Stimulated activated CD4-positive, alpha-beta T cell treated with anti-CD3 and anti-CD28 coated beads, TNF-alpha, amount 100 ng/mL, for 48 hours (primary cell): ENCODE results near the gene SLC38A4.
"Not testable (repeated sequence)": the region's sequence is repeated elsewhere in the genome, so short reads cannot be mapped to it uniquely, and the experiment has no call there.

ENCODE experiments used
- DNase-seq, 3 donors: peaks; one replicate each; pipeline ENCODE4 v3.0.0-alpha.2; 2020; ENCODE audit warnings: low read depth in 3 of 3

The SLC38A4 gene

GRCh38 chr12:46775796-46776195 lies 50.0 kb downstream of the SLC38A4 start:
- no peak for DNase-seq

GRCh38 chr12:46774322-46774633 lies 51.5 kb downstream of the SLC38A4 start:
- no peak for DNase-seq

GRCh38 chr12:46773586-46774321 lies 52.0 kb downstream of the SLC38A4 start:
- no peak for DNase-seq

- no peak for DNase-seq
Observed at GRCh38 chr12:46771268-46771827, 54.4 kb downstream of the SLC38A4 start.

- DNase-seq = no peak
Observed at GRCh38 chr12:46770501-46771183, 55.2 kb downstream of the SLC38A4 start.

GRCh38 chr12:46764005-46764404 lies 61.8 kb downstream of the SLC38A4 start:
- no peak for DNase-seq

GRCh38 chr12:46763230-46763629 lies 62.6 kb downstream of the SLC38A4 start:
- no peak for DNase-seq

- no peak for DNase-seq
Observed at GRCh38 chr12:46754550-46754949, 71.2 kb downstream of the SLC38A4 start.

GRCh38 chr12:46752396-46752795 lies 73.4 kb downstream of the SLC38A4 start:
- no peak for DNase-seq

GRCh38 chr12:46751173-46751572 lies 74.6 kb downstream of the SLC38A4 start:
- no peak for DNase-seq

GRCh38 chr12:46749322-46749721 lies 76.5 kb downstream of the SLC38A4 start:
- no peak for DNase-seq

- no peak for DNase-seq
Observed at GRCh38 chr12:46744283-46744682, 81.5 kb downstream of the SLC38A4 start.

GRCh38 chr12:46743456-46743855 lies 82.3 kb downstream of the SLC38A4 start:
- DNase-seq = no peak

- not testable (repeated sequence) for DNase-seq
Observed at GRCh38 chr12:46742271-46742670, 83.5 kb downstream of the SLC38A4 start.

GRCh38 chr12:46725332-46725731 lies 100.5 kb downstream of the SLC38A4 start:
- DNase-seq = no peak

- no peak for DNase-seq
Observed at GRCh38 chr12:46723629-46724419, 102.0 kb downstream of the SLC38A4 start.

- no peak for DNase-seq
Observed at GRCh38 chr12:46722394-46723185, 103.2 kb downstream of the SLC38A4 start.

- no peak for DNase-seq
Observed at GRCh38 chr12:46718495-46718894, 107.3 kb downstream of the SLC38A4 start.

- DNase-seq = no peak
Observed at GRCh38 chr12:46717868-46718267, 107.9 kb downstream of the SLC38A4 start.

GRCh38 chr12:46717159-46717558 lies 108.6 kb downstream of the SLC38A4 start:
- DNase-seq = no peak
